IMR-90 (cell line): ENCODE measurements around the gene BECN2.

Experiments used
- CEBPB ChIP-seq: IDR thresholded peaks from 2 replicates; pipeline ENCODE4 v1.6.1; 2012; ENCODE audit warnings: low read depth, low read length, improper control_type of control experiment
- CHD1 ChIP-seq: IDR thresholded peaks from 2 replicates; pipeline ENCODE4 v1.6.1; 2012; ENCODE audit warnings: low read depth, low read length, improper control_type of control experiment
- CTCF ChIP-seq: conservative IDR thresholded peaks from 2 replicates; pipeline ENCODE4 v1.5.1; 2012; ENCODE audit warnings: mild to moderate bottlenecking, low read depth, low read length, improper control_type of control experiment
- ELK1 ChIP-seq: fragments of 150-350 bp; IDR thresholded peaks from 2 replicates; pipeline ENCODE4 v1.6.1; 2016; ENCODE audit warnings: low read depth, mild to moderate bottlenecking, low read length, moderate library complexity, borderline replicate concordance
- FOS ChIP-seq: fragments of 150-350 bp; IDR thresholded peaks from 2 replicates; pipeline ENCODE4 v1.6.1; 2016; ENCODE audit warnings: low read depth, low read length
- MAFK ChIP-seq: IDR thresholded peaks from 2 replicates; pipeline ENCODE4 v1.6.1; 2012; ENCODE audit warnings: low read depth, low read length, improper control_type of control experiment
- MAZ ChIP-seq: IDR thresholded peaks from 2 replicates; pipeline ENCODE4 v1.6.1; 2012; ENCODE audit warnings: low read depth, mild to moderate bottlenecking, low read length, improper control_type of control experiment, moderate library complexity, borderline replicate concordance
- MXI1 ChIP-seq: IDR thresholded peaks from 2 replicates; pipeline ENCODE4 v1.6.1; 2012; ENCODE audit warnings: low read depth, mild to moderate bottlenecking, low read length, moderate library complexity, borderline replicate concordance
- NFE2L2 ChIP-seq: fragments of 150-350 bp; IDR thresholded peaks from 2 replicates; pipeline ENCODE4 v1.6.1; 2016; ENCODE audit warnings: low read depth, mild to moderate bottlenecking, low read length
- POLR2A ChIP-seq: IDR thresholded peaks from 2 replicates; pipeline ENCODE4 v1.6.1; 2012; ENCODE audit warnings: mild to moderate bottlenecking, low read depth, low read length
- RAD21 ChIP-seq: IDR thresholded peaks from 2 replicates; pipeline ENCODE4 v1.6.1; 2012; ENCODE audit warnings: low read length, improper control_type of control experiment
- RFX5 ChIP-seq: IDR thresholded peaks from 2 replicates; pipeline ENCODE4 v1.8.0; 2012; ENCODE audit warnings: low read depth, mild to moderate bottlenecking, low read length, moderate library complexity
- USF2 ChIP-seq: fragments of 150-350 bp; IDR thresholded peaks from 2 replicates; pipeline ENCODE4 v1.6.1; 2017; ENCODE audit warnings: mild to moderate bottlenecking, antibody characterized with exemption, low read length, low read depth

GRCh38 chr1:241999026-241999425 lies 41.5 kb downstream of the BECN2 start, which contains the start of gene MAP1LC3C:
- no peak for TF ChIP-seq CTCF
- no peak for TF ChIP-seq FOS
- TF ChIP-seq POLR2A = no peak
- TF ChIP-seq RAD21 = no peak
- no peak for TF ChIP-seq CHD1
- no peak for TF ChIP-seq ELK1
- TF ChIP-seq MAFK = no peak
- no peak for TF ChIP-seq MAZ
- no peak for TF ChIP-seq CEBPB
- TF ChIP-seq RFX5 = no peak
- no peak for TF ChIP-seq USF2
- no peak for TF ChIP-seq MXI1
- no peak for TF ChIP-seq NFE2L2
